ENCODE measurements around the gene TRAM2. TPM values are rescaled to one million over a fixed set of nuclear protein-coding genes. Genes with fewer than 3 reads are reported as not detected.

The TRAM2 gene
- total RNA-seq, 2 donors from 2014 or later: 16.9 to 20.5 TPM

DNA sequence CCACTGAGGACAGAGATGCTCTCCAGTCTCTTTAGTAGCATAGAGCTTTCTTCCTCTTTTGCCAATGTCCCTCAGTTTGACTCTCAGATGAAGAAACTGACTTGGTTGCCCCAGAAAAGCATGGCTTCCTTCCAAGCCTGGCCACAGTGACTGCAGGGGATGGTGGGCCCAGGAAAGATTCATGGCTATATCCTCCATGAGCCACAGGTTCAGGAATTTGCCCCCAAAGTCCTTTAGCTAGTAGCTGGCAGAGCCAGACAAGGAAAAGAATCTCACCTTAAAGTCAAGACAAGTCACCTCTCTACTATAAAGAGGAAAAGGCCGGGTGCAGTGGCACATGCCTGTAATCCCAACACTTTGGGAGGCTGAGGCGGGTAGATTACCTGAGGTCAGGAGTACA is 43.4 kb downstream of the TRAM2 start:
- H3K9me3 Mint-ChIP-seq: no peaks in the 10 kb centered on the region
- no peak for DNase-seq
- H3K4me3 Mint-ChIP-seq: no peak overlapping the region
- Histone ChIP-seq H3K36me3 (ENCODE audit: control insufficient read depth, insufficient read depth, low read length) (peaks cover 8% of the 10 kb centered on the region), H3K4me1 (ENCODE audit: control insufficient read depth, insufficient read depth, low read length) (peaks cover 5% of the 10 kb centered on the region), H3K4me3 (ENCODE audit: low read length) (no peak overlapping the region), H3K9me3 (ENCODE audit: control insufficient read depth, low read length) (no peaks in the 10 kb centered on the region), H3K27ac (ENCODE audit: low read depth, low read length) (no peak overlapping the region), H3K27me3 (ENCODE audit: control insufficient read depth, insufficient read depth, low read length, poor library complexity, severe bottlenecking) (no peaks in the 10 kb centered on the region), H3K9ac (ENCODE audit: extremely low read depth, low read length, poor library complexity, severe bottlenecking) (no peak overlapping the region)
- no peaks in the 10 kb centered on the region for H3K27me3 Mint-ChIP-seq (ENCODE audit: insufficient read depth)
- WGBS, 2 experiments (ENCODE audit: insufficient coverage in 1 of 2, insufficient read length in 1 of 2): 94 to 100% methylated on average over 1 to 2 of the region's 2 CpGs
- H3K27ac Mint-ChIP-seq: no peak overlapping the region
- TF ChIP-seq, protein P1, sequence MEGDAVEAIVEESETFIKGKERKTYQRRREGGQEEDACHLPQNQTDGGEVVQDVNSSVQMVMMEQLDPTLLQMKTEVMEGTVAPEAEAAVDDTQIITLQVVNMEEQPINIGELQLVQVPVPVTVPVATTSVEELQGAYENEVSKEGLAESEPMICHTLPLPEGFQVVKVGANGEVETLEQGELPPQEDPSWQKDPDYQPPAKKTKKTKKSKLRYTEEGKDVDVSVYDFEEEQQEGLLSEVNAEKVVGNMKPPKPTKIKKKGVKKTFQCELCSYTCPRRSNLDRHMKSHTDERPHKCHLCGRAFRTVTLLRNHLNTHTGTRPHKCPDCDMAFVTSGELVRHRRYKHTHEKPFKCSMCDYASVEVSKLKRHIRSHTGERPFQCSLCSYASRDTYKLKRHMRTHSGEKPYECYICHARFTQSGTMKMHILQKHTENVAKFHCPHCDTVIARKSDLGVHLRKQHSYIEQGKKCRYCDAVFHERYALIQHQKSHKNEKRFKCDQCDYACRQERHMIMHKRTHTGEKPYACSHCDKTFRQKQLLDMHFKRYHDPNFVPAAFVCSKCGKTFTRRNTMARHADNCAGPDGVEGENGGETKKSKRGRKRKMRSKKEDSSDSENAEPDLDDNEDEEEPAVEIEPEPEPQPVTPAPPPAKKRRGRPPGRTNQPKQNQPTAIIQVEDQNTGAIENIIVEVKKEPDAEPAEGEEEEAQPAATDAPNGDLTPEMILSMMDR (conservative IDR thresholded peaks at IDR 0.05): no peak
- peaks cover 19% of the 10 kb centered on the region for H3K36me3 Mint-ChIP-seq (ENCODE audit: low read depth)
- peaks cover 10% of the 10 kb centered on the region for H3K4me1 Mint-ChIP-seq

DNA sequence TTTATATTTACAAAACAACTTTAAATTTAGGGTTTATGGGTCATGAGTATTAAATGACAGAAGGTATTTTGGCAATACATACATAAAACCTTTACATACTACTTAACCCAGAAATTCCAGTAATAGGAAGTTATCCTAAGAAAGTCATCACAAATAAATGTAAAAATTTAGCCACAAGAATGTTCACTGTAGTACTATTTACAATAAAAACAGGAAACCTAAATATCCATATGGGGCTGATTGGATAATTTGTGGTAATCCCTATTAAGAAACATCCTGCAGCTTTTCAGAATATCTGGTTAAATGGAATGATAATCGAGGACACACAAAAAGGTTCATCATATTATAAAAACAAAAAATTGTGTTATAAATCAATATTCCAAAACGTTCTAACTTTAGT is 44.4 kb downstream of the TRAM2 start:
- Mint-ChIP-seq H3K27me3 (ENCODE audit: insufficient read depth) (no peaks in the 10 kb centered on the region), H3K27ac (no peak overlapping the region), H3K36me3 (ENCODE audit: low read depth) (peaks cover 20% of the 10 kb centered on the region), H3K4me1 (peaks cover 5% of the 10 kb centered on the region), H3K4me3 (no peak overlapping the region), H3K9me3 (no peaks in the 10 kb centered on the region)
- no CpG with 5 or more reads among the region's 2 CpGs for WGBS, 2 experiments (ENCODE audit: insufficient coverage in 1 of 2, insufficient read length in 1 of 2)
- no peaks in the 10 kb centered on the region for H3K9me3 ChIP-seq (ENCODE audit: control insufficient read depth, low read length)
- no peaks in the 10 kb centered on the region for H3K27me3 ChIP-seq (ENCODE audit: control insufficient read depth, insufficient read depth, low read length, poor library complexity, severe bottlenecking)
- DNase-seq: no peak
- H3K9ac ChIP-seq (ENCODE audit: extremely low read depth, low read length, poor library complexity, severe bottlenecking): no peak overlapping the region
- peaks cover 8% of the 10 kb centered on the region for H3K36me3 ChIP-seq (ENCODE audit: control insufficient read depth, insufficient read depth, low read length)
- no peak overlapping the region for H3K27ac ChIP-seq (ENCODE audit: low read depth, low read length)
- TF ChIP-seq, protein P1 (conservative IDR thresholded peaks at IDR 0.05): no peak
- peaks cover 5% of the 10 kb centered on the region for H3K4me1 ChIP-seq (ENCODE audit: control insufficient read depth, insufficient read depth, low read length)
- H3K4me3 ChIP-seq (ENCODE audit: low read length): no peak overlapping the region

DNA sequence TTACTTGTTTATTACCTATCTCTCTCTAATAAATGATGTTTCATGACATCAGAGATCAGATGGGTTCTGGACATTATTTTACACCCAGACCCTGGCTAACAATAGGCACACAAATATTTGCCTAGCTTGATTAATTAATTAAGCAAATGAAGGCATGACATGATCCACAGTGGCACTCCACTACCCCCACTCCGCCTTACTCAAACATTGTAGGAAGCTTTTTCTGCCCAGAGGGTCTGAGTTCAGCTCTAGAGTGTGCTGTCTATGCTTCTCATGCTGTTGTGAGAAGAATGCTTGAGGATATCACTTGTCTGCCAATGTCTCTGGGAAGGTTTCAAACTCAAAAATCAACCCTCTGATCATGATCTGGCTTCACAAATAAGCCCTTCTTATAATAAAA is 45.0 kb downstream of the TRAM2 start:
- Histone ChIP-seq H3K27ac (ENCODE audit: low read depth, low read length) (no peak overlapping the region), H3K9ac (ENCODE audit: extremely low read depth, low read length, poor library complexity, severe bottlenecking) (no peak overlapping the region), H3K9me3 (ENCODE audit: control insufficient read depth, low read length) (no peaks in the 10 kb centered on the region), H3K4me3 (ENCODE audit: low read length) (no peak overlapping the region), H3K4me1 (ENCODE audit: control insufficient read depth, insufficient read depth, low read length) (peaks cover 5% of the 10 kb centered on the region), H3K27me3 (ENCODE audit: control insufficient read depth, insufficient read depth, low read length, poor library complexity, severe bottlenecking) (no peaks in the 10 kb centered on the region), H3K36me3 (ENCODE audit: control insufficient read depth, insufficient read depth, low read length) (peaks cover 8% of the 10 kb centered on the region)
- DNase-seq: no peak
- Mint-ChIP-seq H3K4me3 (no peak overlapping the region), H3K9me3 (no peaks in the 10 kb centered on the region), H3K27ac (peak overlapping the region; percentile 3), H3K27me3 (ENCODE audit: insufficient read depth) (no peaks in the 10 kb centered on the region), H3K4me1 (no peaks in the 10 kb centered on the region), H3K36me3 (ENCODE audit: low read depth) (peaks cover 20% of the 10 kb centered on the region)
- WGBS, 2 experiments (ENCODE audit: insufficient coverage in 1 of 2, insufficient read length in 1 of 2): 100% methylated on average over 1 of the region's 1 CpG
- TF ChIP-seq, protein P1 (conservative IDR thresholded peaks at IDR 0.05): no peak
